Activated CD8-positive, alpha-beta memory T cell treated with anti-CD3 and anti-CD28 coated beads for 24 hours (primary cell): ENCODE results near the gene LMAN2.
"Not testable (repeated sequence)": the region's sequence is repeated elsewhere in the genome, so short reads cannot be mapped to it uniquely, and the experiment has no call there.

ENCODE experiments used
- DNase-seq: peaks from one replicate; pipeline ENCODE4 v3.0.0-alpha.2; 2020

Gene LMAN2

GRCh38 chr5:177364159-177364962, 12.9 kb upstream of the LMAN2 start:
- no peak for DNase-seq

- no peak for DNase-seq
Observed at GRCh38 chr5:177363565-177363964, 12.1 kb upstream of the LMAN2 start.

GRCh38 chr5:177362610-177363507, 11.4 kb upstream of the LMAN2 start:
- DNase-seq = peak; percentile 89

- DNase-seq = no peak
Observed at GRCh38 chr5:177362292-177362609, 10.8 kb upstream of the LMAN2 start.

- no peak for DNase-seq
Observed at GRCh38 chr5:177361418-177362291, 10.2 kb upstream of the LMAN2 start.

GRCh38 chr5:177360740-177361139, 9.3 kb upstream of the LMAN2 start:
- not testable (repeated sequence) for DNase-seq

- DNase-seq = no peak
Observed at GRCh38 chr5:177359860-177360259, 8.4 kb upstream of the LMAN2 start.

- no peak for DNase-seq
Observed at GRCh38 chr5:177359451-177359851, 8.0 kb upstream of the LMAN2 start.

- DNase-seq = no peak
Observed at GRCh38 chr5:177358370-177358819, 6.9 kb upstream of the LMAN2 start.

- peak; percentile 86 for DNase-seq
Observed at GRCh38 chr5:177357459-177358351, 6.2 kb upstream of the LMAN2 start, which contains the start of gene RGS14. Gene RGS14, plus strand, starts transcription at chr5:177357924. Its CDS starts 101 bp downstream, at chr5:177358025.

- no peak for DNase-seq
Observed at GRCh38 chr5:177357146-177357458, 5.6 kb upstream of the LMAN2 start.

- DNase-seq = no peak
Observed at GRCh38 chr5:177356746-177357145, 5.3 kb upstream of the LMAN2 start.

GRCh38 chr5:177355868-177356168, 4.3 kb upstream of the LMAN2 start:
- no peak for DNase-seq

GRCh38 chr5:177355162-177355867, 3.8 kb upstream of the LMAN2 start:
- DNase-seq = no peak

- no peak for DNase-seq
Observed at GRCh38 chr5:177354711-177355110, 3.2 kb upstream of the LMAN2 start.

- no peak for DNase-seq
Observed at GRCh38 chr5:177354256-177354655, 2.8 kb upstream of the LMAN2 start.

GRCh38 chr5:177353093-177353492, 1.6 kb upstream of the LMAN2 start:
- no peak for DNase-seq

- no peak for DNase-seq
Observed at GRCh38 chr5:177350776-177351391, 584 bp downstream of the LMAN2 start.

GRCh38 chr5:177349762-177350161, 1.7 kb downstream of the LMAN2 start:
- DNase-seq = no peak

GRCh38 chr5:177349362-177349647, 2.2 kb downstream of the LMAN2 start:
- DNase-seq = no peak

GRCh38 chr5:177347699-177348098, 3.8 kb downstream of the LMAN2 start:
- no peak for DNase-seq
